Astrocyte of the spinal cord (primary cell): ENCODE data around the gene MAML3.

Experiments
- DNase-seq: peaks from one replicate; pipeline ENCODE4 v3.0.0; 2011; ENCODE audit warnings: low read depth, low spot score
- H3K4me3 ChIP-seq: 2 replicates; pipeline ENCODE4 v1.5.1; 2011; ENCODE audit warnings: low read depth, mild to moderate bottlenecking, low read length, moderate library complexity
- in situ Hi-C: cut with HindIII; loops from 2 replicates; pipeline ENCODE4 v1.10.0; 2017; ENCODE audit warnings: low sequenced_read_pairs
- TF ChIP-seq, protein P1 (sequence below): IDR thresholded peaks from 2 replicates; pipeline ENCODE4 v1.5.1; 2012; ENCODE audit warnings: low read depth, mild to moderate bottlenecking, low read length, inconsistent platforms

Gene MAML3

GRCh38 chr4:140102421-140102820 lies 51.6 kb downstream of the MAML3 start:
- DNase-seq: no peak
- in situ Hi-C loops: no loop called here
- TF ChIP-seq, protein P1, sequence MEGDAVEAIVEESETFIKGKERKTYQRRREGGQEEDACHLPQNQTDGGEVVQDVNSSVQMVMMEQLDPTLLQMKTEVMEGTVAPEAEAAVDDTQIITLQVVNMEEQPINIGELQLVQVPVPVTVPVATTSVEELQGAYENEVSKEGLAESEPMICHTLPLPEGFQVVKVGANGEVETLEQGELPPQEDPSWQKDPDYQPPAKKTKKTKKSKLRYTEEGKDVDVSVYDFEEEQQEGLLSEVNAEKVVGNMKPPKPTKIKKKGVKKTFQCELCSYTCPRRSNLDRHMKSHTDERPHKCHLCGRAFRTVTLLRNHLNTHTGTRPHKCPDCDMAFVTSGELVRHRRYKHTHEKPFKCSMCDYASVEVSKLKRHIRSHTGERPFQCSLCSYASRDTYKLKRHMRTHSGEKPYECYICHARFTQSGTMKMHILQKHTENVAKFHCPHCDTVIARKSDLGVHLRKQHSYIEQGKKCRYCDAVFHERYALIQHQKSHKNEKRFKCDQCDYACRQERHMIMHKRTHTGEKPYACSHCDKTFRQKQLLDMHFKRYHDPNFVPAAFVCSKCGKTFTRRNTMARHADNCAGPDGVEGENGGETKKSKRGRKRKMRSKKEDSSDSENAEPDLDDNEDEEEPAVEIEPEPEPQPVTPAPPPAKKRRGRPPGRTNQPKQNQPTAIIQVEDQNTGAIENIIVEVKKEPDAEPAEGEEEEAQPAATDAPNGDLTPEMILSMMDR: no peak
- H3K4me3 ChIP-seq: no peak overlapping the region

GRCh38 chr4:140100771-140101170 lies 53.2 kb downstream of the MAML3 start:
- peak; percentile 80 for DNase-seq
- TF ChIP-seq, protein P1: no peak
- in situ Hi-C loops: no loop called here
- H3K4me3 ChIP-seq: no peak overlapping the region

GRCh38 chr4:140099983-140100382 lies 54.0 kb downstream of the MAML3 start:
- TF ChIP-seq, protein P1: no peak
- DNase-seq: no peak
- in situ Hi-C loops: no loop called here
- no peak overlapping the region for H3K4me3 ChIP-seq

DNA sequence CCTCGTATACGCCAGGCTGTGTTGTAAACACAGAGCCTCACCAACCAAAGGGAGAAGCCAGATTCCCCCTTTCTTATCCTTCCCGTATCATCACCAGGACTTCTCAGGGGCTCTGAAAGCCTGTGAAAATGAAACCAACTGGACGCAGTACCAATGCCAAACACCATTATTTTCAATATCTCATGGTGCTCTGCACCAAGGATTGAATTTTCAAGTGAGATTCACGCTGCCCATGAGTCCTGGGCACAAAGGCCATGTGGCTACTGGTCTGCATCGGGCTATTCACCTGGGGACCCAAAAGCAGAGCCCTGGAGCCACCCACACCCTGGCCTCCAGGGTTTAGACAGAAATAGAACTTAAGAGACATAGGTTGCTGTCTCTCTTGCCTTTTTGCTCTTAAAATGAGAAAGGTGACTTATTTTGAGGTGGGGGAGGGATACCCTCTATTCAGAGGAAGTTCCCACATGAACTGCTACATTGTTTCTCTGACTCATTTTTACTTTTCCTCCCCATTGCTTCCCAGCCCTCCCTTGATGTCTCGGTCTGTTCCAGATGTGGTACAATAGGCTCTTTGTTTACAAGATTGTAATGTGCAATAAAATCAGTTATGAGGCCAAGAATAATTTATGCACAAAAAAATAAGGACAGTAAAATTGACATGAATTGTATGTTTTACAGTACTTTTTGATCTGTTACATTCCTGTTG lies 55.4 kb downstream of the MAML3 start:
- TF ChIP-seq, protein P1: no peak
- DNase-seq: peak; percentile 86
- no peak overlapping the region for H3K4me3 ChIP-seq
- in situ Hi-C loops: no loop called here

DNA sequence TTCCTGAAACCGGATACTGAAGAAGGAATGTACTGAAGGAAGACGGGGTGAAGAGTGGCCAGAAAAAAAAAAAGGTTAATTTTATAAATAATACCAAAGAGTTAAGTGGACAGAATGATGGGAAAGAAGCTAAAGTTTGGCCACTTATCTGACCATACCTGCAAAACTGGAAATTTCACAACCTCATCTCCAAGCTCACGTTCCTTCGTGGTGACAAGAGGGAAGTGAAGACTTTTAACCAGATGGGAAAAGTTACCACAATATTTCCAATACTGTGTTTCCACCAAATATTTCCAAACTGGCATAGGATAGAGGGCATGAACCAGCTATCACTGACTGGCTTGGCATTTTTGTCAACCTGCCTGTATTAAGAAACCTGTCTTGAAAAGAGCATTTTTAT lies 56.4 kb downstream of the MAML3 start:
- TF ChIP-seq, protein P1: no peak
- in situ Hi-C loops: no loop called here
- no peak overlapping the region for H3K4me3 ChIP-seq
- DNase-seq: no peak

GRCh38 chr4:140096921-140097320 lies 57.1 kb downstream of the MAML3 start:
- no peak overlapping the region for H3K4me3 ChIP-seq
- TF ChIP-seq, protein P1: no peak
- in situ Hi-C loops: no loop called here
- no peak for DNase-seq
